B cell (primary cell): Measurements from ENCODE around the gene ELK4. TPM values are rescaled to one million over a fixed set of nuclear protein-coding genes. Genes with fewer than 3 reads are reported as not detected.

Source experiments
- ATAC-seq: fragments of 200-7000 bp; cut with Tn5 transposase; one replicate; pipeline ENCODE4 v1.10.0; 2021; ENCODE audit warnings: low read depth, mild to moderate bottlenecking, moderate number of reproducible peaks, moderate library complexity
- CTCF ChIA-PET: fragments of 350-600 bp; sonication (Branson Sonifier 250); formaldehyde crosslinking; loops from one replicate; lab custom pipeline; 2021; ENCODE audit warnings: antibody characterized with exemption, inconsistent platforms; lab: Charles Lee
- POLR2A ChIA-PET: fragments of 350-600 bp; sonication (Branson Sonifier 250); formaldehyde crosslinking; loops from one replicate; lab custom pipeline; 2021; ENCODE audit warnings: antibody characterized with exemption; lab: Charles Lee
- DNase-seq: peaks from one replicate; pipeline ENCODE4 v3.0.0; 2013
- H2AFZ ChIP-seq: 2 replicates; pipeline ENCODE4 v1.6.1; 2012; ENCODE audit warnings: mild to moderate bottlenecking, low read depth, low read length; ENCODE audit not compliant: insufficient read depth, poor library complexity, severe bottlenecking
- H3K27ac ChIP-seq, 2 donors: 1 replicate in 1 of 2; 2 replicates in 1 of 2; pipeline ENCODE4 v1.5.1; 2012 to 2013; ENCODE audit warnings: low read length in 2 of 2, mild to moderate bottlenecking in 2 of 2, moderate library complexity in 1 of 2
- H3K27me3 ChIP-seq, 4 experiments: fragments of 200-600 bp in 1 of 4; sonication (generic) in 1 of 4; replicated peaks in 1 of 4; 1 replicate in 2 of 4; 2 replicates in 2 of 4; pipeline versions ENCODE4 v1.6.1 to v1.7.0; 2013 to 2016; ENCODE audit warnings: low read length in 3 of 4, mild to moderate bottlenecking in 2 of 4, mixed read lengths in 1 of 4, moderate library complexity in 1 of 4; ENCODE audit not compliant: insufficient read depth in 4 of 4, control insufficient read depth in 3 of 4; ENCODE audit errors: control extremely low read depth in 1 of 4
- H3K36me3 ChIP-seq, 2 experiments: replicated peaks in 1 of 2; 1 replicate in 1 of 2; 2 replicates in 1 of 2; pipeline versions ENCODE4 v1.6.1 to v1.7.1; 2013; ENCODE audit warnings: low read length in 1 of 2; ENCODE audit not compliant: insufficient read depth in 2 of 2, control insufficient read depth in 1 of 2; ENCODE audit errors: control extremely low read depth in 1 of 2, extremely low read depth in 1 of 2
- H3K4me1 ChIP-seq, 2 donors: fragments of 200-600 bp in 1 of 2; sonication (generic) in 1 of 2; 1 replicate in 1 of 2; 2 replicates in 1 of 2; pipeline versions ENCODE4 v1.5.1 to v1.6.1; 2013 to 2017; ENCODE audit warnings: low read length in 2 of 2; ENCODE audit not compliant: control insufficient read depth in 2 of 2, insufficient read depth in 2 of 2
- H3K4me2 ChIP-seq: replicated peaks from 2 replicates; pipeline ENCODE3; 2012; ENCODE audit warnings: mild to moderate bottlenecking, low read depth, low read length; ENCODE audit not compliant: poor library complexity, severe bottlenecking
- H3K4me3 ChIP-seq, 5 experiments: fragments of 200-600 bp in 1 of 5; sonication (generic) in 1 of 5; 1 replicate in 3 of 5; 2 replicates in 2 of 5; pipeline versions ENCODE4 v1.5.1 to v1.7.0; 2011 to 2016; ENCODE audit warnings: low read length in 4 of 5, mild to moderate bottlenecking in 4 of 5, low read depth in 2 of 5, control low read depth in 1 of 5, moderate library complexity in 1 of 5; ENCODE audit not compliant: insufficient read depth in 1 of 5; ENCODE audit errors: control extremely low read depth in 1 of 5, extremely low read depth in 1 of 5
- H3K79me2 ChIP-seq: fragments of 200-600 bp; sonication (generic); one replicate; pipeline ENCODE4 v1.6.0; 2016; ENCODE audit warnings: low read length; ENCODE audit not compliant: control insufficient read depth, insufficient read depth
- H3K9ac ChIP-seq: fragments of 200-600 bp; sonication (generic); 2 replicates; pipeline ENCODE4 v1.6.1; 2017; ENCODE audit warnings: mild to moderate bottlenecking, low read length, moderate library complexity
- H3K9me3 ChIP-seq, 3 donors: one replicate each; pipeline versions ENCODE4 v1.6.1 to v1.7.1; 2013; ENCODE audit warnings: low read length in 2 of 3; ENCODE audit not compliant: control insufficient read depth in 2 of 3, insufficient read depth in 1 of 3; ENCODE audit errors: control extremely low read depth in 1 of 3
- H4K20me1 ChIP-seq: 2 replicates; pipeline ENCODE4 v1.6.0; 2012; ENCODE audit warnings: mild to moderate bottlenecking, low read length; ENCODE audit not compliant: insufficient read depth, control insufficient read depth, poor library complexity, severe bottlenecking
- H3K27ac Mint-ChIP-seq: one replicate; pipeline ENCODE4 v1.8.0; 2021; ENCODE audit warnings: mixed read lengths
- H3K27me3 Mint-ChIP-seq: one replicate; pipeline ENCODE4 v1.8.0; 2021; ENCODE audit warnings: mixed read lengths
- H3K4me1 Mint-ChIP-seq: one replicate; pipeline ENCODE4 v1.8.0; 2021; ENCODE audit warnings: mixed read lengths
- H3K4me3 Mint-ChIP-seq: one replicate; pipeline ENCODE4 v1.8.0; 2021; ENCODE audit warnings: mixed read lengths
- H3K9me3 Mint-ChIP-seq: one replicate; pipeline ENCODE4 v1.8.0; 2022; ENCODE audit warnings: mixed read lengths; ENCODE audit not compliant: insufficient read depth
- CTCF ChIP-seq: fragments of 200-600 bp; IDR thresholded peaks from one replicate; pipeline ENCODE4 v1.8.0; 2022; ENCODE audit warnings: antibody characterized with exemption, mild to moderate bottlenecking
- EZH2 ChIP-seq: IDR thresholded peaks from 2 replicates; pipeline ENCODE4 v1.6.1; 2012; ENCODE audit warnings: borderline replicate concordance, low read depth, mild to moderate bottlenecking, moderate library complexity, low read length; ENCODE audit not compliant: insufficient read depth, poor library complexity, severe bottlenecking
- WGBS: methylation state at CpG from one replicate; pipeline ENCODE4 v1.1.5; 2013; ENCODE audit warnings: missing lambda C conversion rate; ENCODE audit not compliant: insufficient coverage; 5-methylcytosine and 5-hydroxymethylcytosine counted together
- intact Hi-C: fragments of 100-400 bp; cut with micrococcal nuclease; formaldehyde crosslinking; loops from one replicate; pipeline ENCODE4 v1.10.0; 2022
- polyA plus RNA-seq: library from polyadenylated mRNA; depleted of rRNA; stranded (reverse); fragments of >200 nt; gene quantifications from 2 replicates; pipeline ENCODE4 v1.2.3, GENCODE V29; 2012
- total RNA-seq, 2 donors: library from RNA; stranded (reverse); fragments of 120-200 nt in 1 of 2; gene quantifications; 1 replicate in 1 of 2; 2 replicates in 1 of 2; pipeline versions ENCODE4 v1.2.3 to v1.2.4, GENCODE V29; 2013 to 2022

The ELK4 gene
- total and polyA plus RNA-seq, 2 donors (not counting 1 experiment from before 2014, with no cell fraction given), result 11.0 to 151 TPM

- peaks cover 48% of the 10 kb centered on the region for H3K4me1 Mint-ChIP-seq
- H3K27me3 Mint-ChIP-seq, result no peaks in the 10 kb centered on the region
- ATAC-seq (peak; percentile 18), DNase-seq (peak; percentile 46)
- H3K27me3 ChIP-seq, result no peaks in the 10 kb centered on the region
- CTCF ChIA-PET, result interaction anchor here (0.6 to 15.5 kb wide), 8 partner anchors 35 to 271 kb away, joined by 3 to 658 read pairs (median 28); partner anchors contain the start of gene ELK4
- peak overlapping the region; percentile 18 for H3K4me3 Mint-ChIP-seq
- no peaks in the 10 kb centered on the region for H3K9me3 Mint-ChIP-seq
- no peaks in the 10 kb centered on the region for H3K9me3 ChIP-seq
- peak overlapping the region; percentile 85 for H3K27ac Mint-ChIP-seq
- peak overlapping the region in 1 of 2 donors; percentile 72 for H3K27ac ChIP-seq
- H2AFZ ChIP-seq, result no peak overlapping the region
- peaks cover 47 to 56% of the 10 kb centered on the region in 2 donors for H3K4me1 ChIP-seq
- intact Hi-C loops, result loop anchor here (2.0 kb wide), 1 partner anchor 13 kb away; no protein-coding TSS in a partner anchor
- WGBS, result 38% methylated on average over 2 of the region's 2 CpGs
- H3K4me2 ChIP-seq, result peak overlapping the region; percentile 48
- H3K4me3 ChIP-seq, result no peak overlapping the region
- no peak for TF ChIP-seq CTCF
- TF ChIP-seq EZH2, result no peak
- POLR2A ChIA-PET, result interaction anchor here (7.8 kb wide), 1 partner anchor 37 kb away, joined by 65 read pairs; the partner anchor contains the start of gene ELK4
- H4K20me1 ChIP-seq, result no peaks in the 10 kb centered on the region
- peaks cover 17% of the 10 kb centered on the region for H3K79me2 ChIP-seq
- H3K9ac ChIP-seq, result no peak overlapping the region
- peaks cover 3 to 25% of the 10 kb centered on the region in 2 experiments for H3K36me3 ChIP-seq
Measured at GRCh38 chr1:205595435-205595834, 36.4 kb downstream of the ELK4 start.

GRCh38 chr1:205594846-205595245, 37.0 kb downstream of the ELK4 start:
- peak overlapping the region in 1 of 2 donors; percentile 72 for H3K27ac ChIP-seq
- no peaks in the 10 kb centered on the region for H3K27me3 ChIP-seq
- H3K79me2 ChIP-seq, result peaks cover 17% of the 10 kb centered on the region
- no peaks in the 10 kb centered on the region for H3K9me3 ChIP-seq
- ATAC-seq (no peak), DNase-seq (no peak)
- no peak overlapping the region for H3K9ac ChIP-seq
- WGBS, result 100% methylated on average over 1 of the region's 1 CpG
- POLR2A ChIA-PET, result interaction anchor here (7.8 kb wide), 1 partner anchor 37 kb away, joined by 65 read pairs; the partner anchor contains the start of gene ELK4
- no peak overlapping the region for H3K4me3 ChIP-seq
- peaks cover 47 to 56% of the 10 kb centered on the region in 2 donors for H3K4me1 ChIP-seq
- Mint-ChIP-seq H3K4me1 (peaks cover 48% of the 10 kb centered on the region), H3K27ac (peak overlapping the region; percentile 83), H3K27me3 (no peaks in the 10 kb centered on the region), H3K4me3 (peak overlapping the region; percentile 18), H3K9me3 (no peaks in the 10 kb centered on the region)
- intact Hi-C loops, result loop anchor here (2.0 kb wide), 1 partner anchor 14 kb away; no protein-coding TSS in a partner anchor
- no peaks in the 10 kb centered on the region for H4K20me1 ChIP-seq
- no peak overlapping the region for H2AFZ ChIP-seq
- peak overlapping the region; percentile 48 for H3K4me2 ChIP-seq
- peaks cover 3 to 19% of the 10 kb centered on the region in 2 experiments for H3K36me3 ChIP-seq
- CTCF ChIA-PET, result interaction anchor here (0.5 to 15.5 kb wide), 5 partner anchors 36 to 204 kb away, joined by 3 to 658 read pairs (median 154); partner anchors contain the start of gene ELK4
- no peak for TF ChIP-seq CTCF
- no peak for TF ChIP-seq EZH2
